NCI-H226 (cell line): ENCODE results near the gene CHST14.

Experiments used
- DNase-seq: peaks from one replicate; pipeline ENCODE4 v3.0.0-alpha.2; 2015

CHST14 gene

GRCh38 chr15:40464595-40465185, 6.1 kb upstream of the CHST14 start:
- no peak for DNase-seq

GRCh38 chr15:40465939-40466338, 4.8 kb upstream of the CHST14 start:
- no peak for DNase-seq

DNA sequence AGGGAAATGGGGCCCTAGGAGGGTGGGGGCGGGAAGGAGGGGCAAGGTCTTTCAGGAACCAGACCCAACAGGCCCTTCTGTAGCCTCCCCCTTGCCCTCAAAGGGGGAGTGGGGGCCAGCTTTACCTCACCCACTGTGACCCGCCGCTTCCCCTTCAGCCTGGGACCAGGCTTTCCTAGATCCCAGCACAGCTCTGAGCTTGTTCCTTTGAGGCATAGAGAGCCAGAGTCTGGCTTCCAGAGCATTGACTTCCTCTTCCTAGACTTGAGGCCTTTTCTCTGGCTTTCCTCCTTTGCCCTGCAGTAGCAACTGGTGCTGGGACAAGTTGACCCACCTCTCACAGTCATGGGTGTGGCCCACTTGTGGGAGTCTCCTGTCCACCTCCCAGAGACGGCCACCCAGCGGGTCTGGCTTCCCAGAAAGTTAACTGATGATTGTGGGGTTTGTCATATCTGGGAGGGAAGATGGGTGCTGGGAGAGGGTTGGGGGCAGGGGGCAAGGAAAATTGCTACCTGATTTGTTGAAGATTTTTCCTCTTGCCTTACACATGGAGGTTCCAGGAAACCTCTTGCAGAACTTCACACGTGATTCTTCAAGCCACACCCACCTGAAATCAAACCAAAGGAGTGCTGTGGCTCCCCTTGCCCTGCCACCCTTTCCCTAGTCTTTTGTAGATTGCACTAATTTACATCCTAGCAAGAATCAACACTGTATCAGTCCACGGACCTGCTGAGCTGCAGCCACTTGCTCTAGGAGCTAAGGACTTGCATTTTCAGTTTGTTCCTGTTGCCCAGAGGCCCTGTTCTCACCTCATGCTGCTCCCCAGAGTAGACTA, 4.1 kb upstream of the CHST14 start:
- DNase-seq, result no peak

GRCh38 chr15:40467261-40467615, 3.5 kb upstream of the CHST14 start:
- DNase-seq, result no peak

DNA sequence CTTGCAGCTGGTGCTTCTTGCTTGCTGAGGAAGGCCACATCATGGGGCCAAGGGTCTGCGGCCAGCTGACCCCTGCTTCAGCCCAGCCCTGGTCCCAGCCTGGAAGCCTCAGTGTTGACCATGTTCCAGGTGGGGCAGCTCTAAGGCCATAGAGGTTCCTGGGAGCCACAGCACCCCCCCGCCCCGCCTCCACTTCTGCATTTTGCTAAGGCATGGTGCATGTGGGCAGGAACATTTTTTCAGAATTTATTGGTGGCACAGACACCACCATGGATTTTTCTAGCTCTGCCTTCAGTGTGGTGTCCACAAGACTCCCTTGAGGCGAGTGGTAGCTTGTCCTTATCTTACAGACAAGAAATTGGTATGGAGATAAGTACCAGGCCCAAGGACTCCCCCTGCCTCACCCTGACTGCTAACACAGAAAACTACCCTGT, 1.9 kb upstream of the CHST14 start:
- no peak for DNase-seq

DNA sequence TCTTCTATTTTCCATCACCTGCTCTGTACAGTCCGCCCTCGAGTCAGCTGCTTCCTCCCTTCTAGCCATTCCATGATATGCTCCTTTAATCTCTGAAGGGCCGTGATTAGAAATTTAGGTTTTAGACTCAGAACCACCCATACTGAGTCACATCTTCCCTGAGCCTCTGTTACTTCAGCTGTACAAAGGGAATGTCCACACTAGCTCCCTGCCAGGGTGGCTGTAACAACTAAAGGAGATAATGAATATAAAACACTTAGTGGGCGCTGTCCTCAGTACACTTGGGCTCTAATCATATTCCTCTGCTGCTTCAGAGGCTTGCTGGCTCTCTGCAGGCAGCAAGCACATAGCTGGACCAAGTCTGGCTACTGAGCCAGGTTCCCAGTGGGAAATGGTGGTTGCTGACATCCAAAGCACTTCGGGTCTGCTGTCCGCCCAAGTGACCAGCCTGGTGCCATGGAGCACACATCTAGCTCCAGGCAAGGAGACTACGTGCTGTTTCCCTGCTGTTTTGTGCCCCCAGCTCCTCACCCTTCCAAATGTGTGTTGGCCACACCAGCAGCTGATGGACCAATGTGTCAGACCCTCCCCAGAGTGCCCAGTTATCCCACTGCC, 901 bp upstream of the CHST14 start:
- DNase-seq, result no peak

- DNase-seq, result no peak
Measured at GRCh38 chr15:40471105-40471807, 472 bp downstream of the CHST14 start.

- DNase-seq, result no peak
Measured at GRCh38 chr15:40471808-40472150, 995 bp downstream of the CHST14 start.

DNA sequence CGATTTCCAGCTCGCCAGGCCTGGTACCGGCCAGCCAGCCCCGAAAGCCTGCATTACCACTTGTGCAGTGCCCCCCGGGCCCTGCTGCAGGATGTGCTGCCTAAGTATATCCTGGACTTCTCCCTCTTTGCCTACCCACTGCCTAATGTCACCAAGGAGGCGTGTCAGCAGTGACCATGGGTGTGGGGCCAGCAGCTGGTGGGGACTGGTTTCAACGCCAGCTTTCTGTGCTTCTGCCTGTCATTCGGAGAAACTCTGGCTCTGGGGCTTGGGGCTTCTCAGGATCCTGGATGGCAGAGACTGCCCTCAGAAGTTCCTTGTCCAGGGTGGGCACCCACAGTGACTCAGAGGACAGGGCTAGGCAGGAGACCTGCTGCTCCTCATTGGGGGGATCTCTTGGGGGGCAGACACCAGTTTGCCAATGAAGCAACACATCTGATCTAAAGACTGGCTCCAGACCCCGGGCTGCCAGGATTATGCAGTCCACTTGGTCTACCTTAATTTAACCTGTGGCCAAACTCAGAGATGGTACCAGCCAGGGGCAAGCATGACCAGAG, 1.5 kb downstream of the CHST14 start:
- DNase-seq, result no peak

- DNase-seq, result no peak
Measured at GRCh38 chr15:40474581-40474980, 3.8 kb downstream of the CHST14 start.

DNA sequence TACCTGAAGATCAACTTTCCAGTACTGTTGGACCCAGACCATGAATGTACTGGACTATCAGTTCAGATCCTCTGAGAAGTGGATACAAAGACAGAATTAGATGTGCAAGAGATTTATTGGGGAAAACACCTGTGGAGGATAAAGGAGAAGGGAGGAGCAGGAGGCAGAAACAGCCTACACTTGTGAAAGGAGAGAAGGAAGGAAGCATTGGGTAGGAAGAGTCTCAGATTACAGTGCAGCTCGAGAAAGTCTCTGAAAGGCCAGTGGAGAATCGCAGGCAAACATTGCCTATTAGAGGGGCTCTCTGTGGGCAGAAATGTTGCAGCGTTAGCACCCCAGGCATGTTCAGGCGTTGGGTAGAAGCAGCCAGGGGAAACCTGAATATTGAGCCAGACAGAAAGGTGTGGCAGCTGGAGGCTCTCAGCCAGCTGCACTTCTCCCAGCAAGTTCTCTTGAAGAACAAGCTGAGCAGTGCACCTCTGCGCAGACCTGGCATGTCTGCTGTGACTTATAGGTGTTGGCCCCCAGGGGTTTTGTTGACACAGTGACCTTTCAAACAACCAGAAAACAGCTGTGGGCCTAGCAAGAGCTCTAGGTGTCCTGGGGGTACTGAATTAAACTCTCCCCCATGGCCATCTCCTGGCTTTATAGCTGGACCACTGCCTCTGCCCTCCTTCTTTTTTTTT, 7.0 kb downstream of the CHST14 start:
- no peak for DNase-seq

- no peak for DNase-seq
Measured at GRCh38 chr15:40479024-40479423, 8.2 kb downstream of the CHST14 start.

GRCh38 chr15:40481341-40482074, 10.7 kb downstream of the CHST14 start:
- DNase-seq, result no peak

- DNase-seq, result no peak
Measured at GRCh38 chr15:40483919-40484318, 13.1 kb downstream of the CHST14 start.

DNA sequence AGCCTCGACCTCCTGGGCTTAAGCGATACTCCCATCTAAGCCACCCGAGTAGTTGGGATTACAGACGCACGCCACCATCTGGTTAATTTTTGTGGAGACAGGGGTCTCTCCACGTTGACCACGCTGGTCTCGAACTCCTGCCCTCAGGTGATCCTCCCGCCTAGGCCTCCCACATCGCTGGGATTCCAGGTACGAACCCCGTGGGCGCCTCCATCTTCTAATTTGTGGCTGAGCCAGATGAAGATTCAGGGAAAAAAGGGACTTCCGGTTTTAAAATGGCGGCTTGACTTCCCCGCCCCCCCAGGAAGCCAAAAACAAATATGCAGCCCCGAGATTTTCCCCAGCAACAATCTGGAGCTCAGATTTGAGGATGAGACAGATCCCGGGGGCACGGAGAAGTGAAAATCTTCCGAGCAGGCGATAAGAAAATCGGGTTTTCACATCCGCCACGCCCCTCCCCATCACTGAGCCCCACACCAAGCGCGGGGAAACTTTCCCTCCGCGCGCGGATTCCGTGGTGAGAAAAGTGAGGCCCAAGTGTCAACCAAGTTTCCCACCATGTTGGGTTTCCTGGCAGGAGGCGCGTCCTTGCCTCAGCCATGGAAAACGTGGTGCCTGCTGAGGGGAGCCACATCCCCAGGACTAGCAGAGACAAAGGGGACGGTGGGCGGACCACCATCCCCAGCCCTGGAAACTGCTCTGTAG, 15.4 kb downstream of the CHST14 start:
- no peak for DNase-seq

DNA sequence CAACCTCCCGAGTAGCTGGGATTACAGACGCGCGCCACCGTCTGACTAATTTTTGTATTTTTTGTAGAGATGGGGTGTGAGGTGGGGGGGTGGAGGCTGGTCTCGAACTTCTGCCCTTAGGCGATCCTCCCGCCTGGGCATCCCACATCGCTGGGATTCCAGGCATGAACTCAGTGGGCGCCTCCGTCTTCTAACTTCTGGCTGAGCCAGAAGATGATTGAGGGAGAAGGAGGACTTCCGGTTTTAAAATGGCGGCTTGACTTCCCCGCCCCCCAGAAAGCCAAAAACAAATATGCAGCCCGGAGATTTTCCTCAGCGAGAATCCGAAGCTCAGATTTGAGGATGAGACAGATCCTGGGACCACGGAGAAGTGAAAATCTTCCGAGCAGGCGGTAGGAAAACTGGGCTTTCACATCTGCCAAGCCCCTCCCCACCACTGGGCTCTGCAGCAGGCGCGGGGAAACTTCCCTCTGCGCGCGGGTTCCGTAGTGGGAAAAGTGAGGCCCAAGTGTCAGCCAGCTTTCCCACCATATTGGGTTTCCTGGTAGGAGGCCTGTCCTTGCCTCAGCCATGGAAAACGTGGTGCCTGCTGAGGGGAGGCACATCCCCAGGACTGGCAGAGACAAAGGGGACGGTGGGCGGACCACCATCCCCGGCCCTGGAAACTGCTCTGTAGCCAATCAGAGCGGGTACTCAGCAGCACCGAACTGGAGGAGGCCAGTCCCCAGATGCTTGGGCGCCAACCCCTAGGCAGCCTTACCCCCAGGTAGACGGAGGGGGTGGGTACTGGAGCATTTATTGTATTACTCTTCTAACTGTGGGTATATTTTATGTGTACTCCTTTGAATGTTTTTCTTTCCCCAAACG, 17.3 kb downstream of the CHST14 start:
- DNase-seq, result no peak

- no peak for DNase-seq
Measured at GRCh38 chr15:40489274-40490175, 18.7 kb downstream of the CHST14 start.

GRCh38 chr15:40493089-40493840, 22.5 kb downstream of the CHST14 start:
- DNase-seq, result no peak

- no peak for DNase-seq
Measured at GRCh38 chr15:40495516-40495915, 24.7 kb downstream of the CHST14 start.
